SKM-1 treated with dmso at 0.1 percent for 144 hours (cell line): ENCODE results near the gene MCCC2.
A peak's percentile ranks its signal among the peaks of the same experiment; 100 is the strongest.
"Not testable (repeated sequence)": the region's sequence is repeated elsewhere in the genome, so short reads cannot be mapped to it uniquely, and the experiment has no call there.

ENCODE experiments used
- DNase-seq: peaks from one replicate; lab custom pipeline; 2025; ENCODE audit not compliant: unreplicated experiment; lab: John Stamatoyannopoulos, UW

The MCCC2 gene

GRCh38 chr5:71586941-71587765 lies at the start of gene MCCC2:
TSS of gene MCCC2 (plus strand) at chr5:71587340. CDS start at chr5:71587426, 86 bp downstream.
- peak; percentile 88 for DNase-seq

- no peak for DNase-seq
These were observed 49.5 kb upstream of the MCCC2 start for GRCh38 chr5:71537687-71538086.

- not testable (repeated sequence) for DNase-seq
These were observed 36.3 kb upstream of the MCCC2 start for GRCh38 chr5:71550885-71551284.

- DNase-seq: not testable (repeated sequence)
These were observed 35.6 kb upstream of the MCCC2 start for GRCh38 chr5:71551582-71551981.

GRCh38 chr5:71552026-71552749 lies 35.0 kb upstream of the MCCC2 start:
- not testable (repeated sequence) for DNase-seq

- no peak for DNase-seq
These were observed 24.0 kb upstream of the MCCC2 start for GRCh38 chr5:71563161-71563560.

- no peak for DNase-seq
These were observed 22.2 kb upstream of the MCCC2 start for GRCh38 chr5:71564895-71565294.

- no peak for DNase-seq
These were observed 17.2 kb upstream of the MCCC2 start for GRCh38 chr5:71569748-71570509.

GRCh38 chr5:71571811-71572210 lies 15.3 kb upstream of the MCCC2 start:
- DNase-seq: not testable (repeated sequence)

GRCh38 chr5:71573591-71573990 lies 13.5 kb upstream of the MCCC2 start:
- no peak for DNase-seq

- DNase-seq: not testable (repeated sequence)
These were observed 11.6 kb upstream of the MCCC2 start for GRCh38 chr5:71575588-71575987.

- DNase-seq: no peak
These were observed 10.9 kb upstream of the MCCC2 start for GRCh38 chr5:71576241-71576640.

GRCh38 chr5:71577839-71578238 lies 9.3 kb upstream of the MCCC2 start:
- DNase-seq: not testable (repeated sequence)

GRCh38 chr5:71582945-71583584 lies 4.1 kb upstream of the MCCC2 start:
- no peak for DNase-seq

GRCh38 chr5:71586052-71586940 lies 844 bp upstream of the MCCC2 start:
- DNase-seq: no peak

- DNase-seq: no peak
These were observed 809 bp downstream of the MCCC2 start for GRCh38 chr5:71587766-71588532.

- no peak for DNase-seq
These were observed 1.4 kb downstream of the MCCC2 start for GRCh38 chr5:71588533-71588885.

GRCh38 chr5:71589903-71590302 lies 2.8 kb downstream of the MCCC2 start:
- no peak for DNase-seq

- DNase-seq: no peak
These were observed 4.0 kb downstream of the MCCC2 start for GRCh38 chr5:71591100-71591499.
